Panc1 (cell line): Measurements from ENCODE around the gene QPCT. TPM values are rescaled to one million over a fixed set of nuclear protein-coding genes. Genes with fewer than 3 reads are reported as not detected.

Experiments
- ATAC-seq: fragments of 200-7000 bp; cut with Tn5 transposase; 2 replicates; pipeline ENCODE4 v1.9.1; 2020; ENCODE audit warnings: mild to moderate bottlenecking, moderate library complexity
- BruUV-seq: library from RNA; stranded (reverse); fragments of 400-500 nt; replicated peaks from 2 replicates; lab custom pipeline; 2021; lab: Mats Ljungman, UMichigan
- CTCF ChIA-PET: fragments of 300-600 bp; sonication (Branson Sonifier 250); formaldehyde crosslinking; loops from one replicate; lab custom pipeline; 2022; ENCODE audit warnings: antibody characterized with exemption; lab: Charles Lee
- POLR2A ChIA-PET: fragments of 300-600 bp; sonication (Branson Sonifier 250); formaldehyde crosslinking; loops from one replicate; lab custom pipeline; 2022; ENCODE audit warnings: antibody characterized with exemption; lab: Charles Lee
- DNase-seq: peaks from one replicate; pipeline ENCODE4 v3.0.0-alpha.2; 2010; ENCODE audit warnings: low read depth, low spot score
- H3K27ac ChIP-seq: 2 replicates; pipeline ENCODE4 v1.5.1; 2011; ENCODE audit warnings: mild to moderate bottlenecking, low read length, inconsistent platforms
- H3K27me3 ChIP-seq: fragments of 200-500 bp; sonication (Bioruptor generic); 2 replicates; pipeline ENCODE4 v1.6.0; 2014; ENCODE audit warnings: low read length, inconsistent platforms; ENCODE audit not compliant: control insufficient read depth, insufficient read depth
- H3K36me3 ChIP-seq: fragments of 200-500 bp; sonication (Bioruptor generic); 2 replicates; pipeline ENCODE4 v1.5.1; 2014; ENCODE audit warnings: inconsistent platforms, mild to moderate bottlenecking, low read length, moderate library complexity; ENCODE audit not compliant: control insufficient read depth, insufficient read depth
- H3K4me1 ChIP-seq: 2 replicates; pipeline ENCODE4 v1.5.1; 2011; ENCODE audit warnings: inconsistent platforms, mild to moderate bottlenecking, low read length, moderate library complexity; ENCODE audit not compliant: control insufficient read depth, insufficient read depth
- H3K4me3 ChIP-seq, 2 experiments: 2 replicates each; pipeline ENCODE4 v1.5.1; 2011 to 2012; ENCODE audit warnings: low read depth in 2 of 2, low read length in 2 of 2, mild to moderate bottlenecking in 2 of 2, inconsistent platforms in 1 of 2, moderate library complexity in 1 of 2
- H3K9me3 ChIP-seq: fragments of 200-500 bp; sonication (Bioruptor generic); 2 replicates; pipeline ENCODE4 v1.5.1; 2014; ENCODE audit warnings: low read depth, mild to moderate bottlenecking, inconsistent platforms, low read length, moderate library complexity; ENCODE audit not compliant: control insufficient read depth, insufficient read depth
- CTCF ChIP-seq: fragments of 450-650 bp; IDR thresholded peaks from 2 replicates; pipeline ENCODE4 v1.5.1; 2017; ENCODE audit warnings: mild to moderate bottlenecking
- POLR2AphosphoS5 ChIP-seq: IDR thresholded peaks from 2 replicates; pipeline ENCODE4 v1.6.1; 2012; ENCODE audit warnings: mild to moderate bottlenecking, low read depth, low read length, moderate library complexity
- REST ChIP-seq, 2 experiments: IDR thresholded peaks; 2 replicates each; pipeline ENCODE4 v1.6.1; 2011 to 2012; ENCODE audit warnings: low read depth in 2 of 2, control low read depth in 1 of 2, low read length in 1 of 2, mild to moderate bottlenecking in 1 of 2, moderate library complexity in 1 of 2; ENCODE audit not compliant: insufficient read depth in 1 of 2
- SIN3A ChIP-seq: IDR thresholded peaks from 2 replicates; pipeline ENCODE4 v1.6.1; 2012; ENCODE audit warnings: low read depth, mild to moderate bottlenecking, low read length, moderate library complexity, borderline replicate concordance; ENCODE audit not compliant: insufficient read depth
- TCF7L2 ChIP-seq: IDR thresholded peaks from 2 replicates; pipeline ENCODE4 v1.6.1; 2011; ENCODE audit warnings: mild to moderate bottlenecking, low read depth, low read length, inconsistent platforms
- in situ Hi-C: cut with HindIII; loops from 2 replicates; pipeline ENCODE4 v1.10.0; 2016; ENCODE audit warnings: low sequenced_read_pairs, low pct_unique_long_range_greater_than_20kb
- intact Hi-C: fragments of 100-400 bp; cut with micrococcal nuclease; formaldehyde crosslinking; loops from one replicate; pipeline ENCODE4 v1.10.0; 2022; ENCODE audit not compliant: unreplicated experiment
- total RNA-seq: library from RNA; stranded (reverse); gene quantifications from one replicate; pipeline ENCODE4 v1.2.1, GENCODE V29; 2021; ENCODE audit not compliant: unreplicated experiment

The QPCT gene
- total RNA-seq, 1 experiment from 2014 or later, result 2.3 TPM

- DNase-seq (no peak), ATAC-seq (no peak)
- Histone ChIP-seq H3K9me3 (no peaks in the 10 kb centered on the region), H3K27ac (no peak overlapping the region), H3K4me3 (no peak overlapping the region), H3K27me3 (no peaks in the 10 kb centered on the region), H3K4me1 (peaks cover 15% of the 10 kb centered on the region), H3K36me3 (no peaks in the 10 kb centered on the region; the same call in 1 of the 2 replicates)
- intact Hi-C loops (no loop called here), in situ Hi-C loops (no loop called here)
- TF ChIP-seq POLR2AphosphoS5 (no peak), REST (IDR thresholded peaks at IDR 0.05; ENCODE audit: insufficient read depth in 1 of 2, low read depth in 2 of 2, low read length in 1 of 2) (no peak), CTCF (no peak), TCF7L2 (no peak), SIN3A (no peak)
- POLR2A ChIA-PET, result no interaction called here
- CTCF ChIA-PET, result no interaction called here
- BruUV-seq, result no TSS peak
These were observed 26.0 kb upstream of the QPCT start for GRCh38 chr2:37318401-37318800.

GRCh38 chr2:37319754-37320609, 24.4 kb upstream of the QPCT start:
- TF ChIP-seq SIN3A, result no peak
- TF ChIP-seq REST (IDR thresholded peaks at IDR 0.05; ENCODE audit: insufficient read depth in 1 of 2, low read depth in 2 of 2, low read length in 1 of 2), result no peak
- TF ChIP-seq POLR2AphosphoS5, result no peak
- TF ChIP-seq TCF7L2, result no peak
- TF ChIP-seq CTCF, result no peak

More at GRCh38 chr2:37319754-37320609, 24.4 kb upstream of the QPCT start:
- Histone ChIP-seq H3K9me3 (no peaks in the 10 kb centered on the region), H3K4me3 (no peak overlapping the region), H3K27me3 (no peaks in the 10 kb centered on the region), H3K36me3 (peaks cover 3% of the 10 kb centered on the region; the same call in 1 of the 2 replicates), H3K27ac (no peak overlapping the region), H3K4me1 (peaks cover 18% of the 10 kb centered on the region)
- intact Hi-C loops, result no loop called here
- in situ Hi-C loops, result no loop called here
- POLR2A ChIA-PET, result interaction anchor here (0.7 kb wide), 1 partner anchor 15 kb away, joined by 4 read pairs; no protein-coding TSS in a partner anchor
- DNase-seq (no peak), ATAC-seq (no peak)
- BruUV-seq, result no TSS peak
- CTCF ChIA-PET, result interaction anchor here (0.6 to 0.7 kb wide), 2 partner anchors 34 to 202 kb away, joined by 3 to 6 read pairs; no protein-coding TSS in a partner anchor
